Measurements from ENCODE around the gene PRICKLE3. TPM values are rescaled to one million over a fixed set of nuclear protein-coding genes. Genes with fewer than 3 reads are reported as not detected.

The PRICKLE3 gene
- total RNA-seq, 1 donor from 2014 or later: 13.5 TPM

- TF ChIP-seq, protein P1, sequence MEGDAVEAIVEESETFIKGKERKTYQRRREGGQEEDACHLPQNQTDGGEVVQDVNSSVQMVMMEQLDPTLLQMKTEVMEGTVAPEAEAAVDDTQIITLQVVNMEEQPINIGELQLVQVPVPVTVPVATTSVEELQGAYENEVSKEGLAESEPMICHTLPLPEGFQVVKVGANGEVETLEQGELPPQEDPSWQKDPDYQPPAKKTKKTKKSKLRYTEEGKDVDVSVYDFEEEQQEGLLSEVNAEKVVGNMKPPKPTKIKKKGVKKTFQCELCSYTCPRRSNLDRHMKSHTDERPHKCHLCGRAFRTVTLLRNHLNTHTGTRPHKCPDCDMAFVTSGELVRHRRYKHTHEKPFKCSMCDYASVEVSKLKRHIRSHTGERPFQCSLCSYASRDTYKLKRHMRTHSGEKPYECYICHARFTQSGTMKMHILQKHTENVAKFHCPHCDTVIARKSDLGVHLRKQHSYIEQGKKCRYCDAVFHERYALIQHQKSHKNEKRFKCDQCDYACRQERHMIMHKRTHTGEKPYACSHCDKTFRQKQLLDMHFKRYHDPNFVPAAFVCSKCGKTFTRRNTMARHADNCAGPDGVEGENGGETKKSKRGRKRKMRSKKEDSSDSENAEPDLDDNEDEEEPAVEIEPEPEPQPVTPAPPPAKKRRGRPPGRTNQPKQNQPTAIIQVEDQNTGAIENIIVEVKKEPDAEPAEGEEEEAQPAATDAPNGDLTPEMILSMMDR (IDR thresholded peaks at IDR 0.05; ENCODE audit: unreplicated experiment): no peak
- Mint-ChIP-seq H3K4me1 (peaks cover 3% of the 10 kb centered on the region), H3K27me3 (ENCODE audit: low read depth) (peaks cover 5% of the 10 kb centered on the region), H3K9me3 (peaks cover 11% of the 10 kb centered on the region), H3K4me3 (no peak overlapping the region), H3K36me3 (no peaks in the 10 kb centered on the region), H3K27ac (no peak overlapping the region)
- DNase-seq (ENCODE audit: low spot score in 2 of 2, unreplicated experiment in 2 of 2): no peak
These were observed 19.3 kb upstream of the PRICKLE3 start for GRCh38 chrX:49205443-49205842.

GRCh38 chrX:49204709-49205108, 18.5 kb upstream of the PRICKLE3 start:
- H3K4me3 Mint-ChIP-seq: no peak overlapping the region
- H3K9me3 Mint-ChIP-seq: peaks cover 11% of the 10 kb centered on the region
- no peak for DNase-seq (ENCODE audit: low spot score in 2 of 2, unreplicated experiment in 2 of 2)
- peaks cover 3% of the 10 kb centered on the region for H3K27me3 Mint-ChIP-seq (ENCODE audit: low read depth)
- TF ChIP-seq, protein P1 (IDR thresholded peaks at IDR 0.05; ENCODE audit: unreplicated experiment): no peak
- H3K36me3 Mint-ChIP-seq: no peaks in the 10 kb centered on the region
- H3K4me1 Mint-ChIP-seq: peaks cover 5% of the 10 kb centered on the region
- no peak overlapping the region for H3K27ac Mint-ChIP-seq

DNA sequence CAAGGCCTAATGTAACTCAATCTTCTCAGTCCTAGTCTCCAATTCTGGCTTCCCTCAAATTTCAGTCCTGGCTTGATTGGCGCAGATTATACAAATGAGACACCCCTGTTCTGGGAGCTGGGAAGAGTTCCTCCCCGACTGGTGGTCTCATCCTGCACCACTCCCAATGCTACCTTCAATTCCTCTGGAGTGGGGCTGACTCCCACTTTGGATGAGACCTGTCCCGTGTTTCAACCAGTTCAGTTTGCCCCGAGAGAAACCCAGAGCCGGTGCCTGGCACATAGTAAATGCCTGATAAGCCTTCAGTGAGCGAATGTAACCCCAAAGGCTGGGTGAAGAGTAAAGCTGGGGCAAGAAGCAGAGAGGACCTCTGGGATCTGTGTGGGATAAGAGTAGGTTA, 17.8 kb upstream of the PRICKLE3 start:
- Mint-ChIP-seq H3K27ac (no peak overlapping the region), H3K4me1 (peaks cover 5% of the 10 kb centered on the region), H3K36me3 (no peaks in the 10 kb centered on the region), H3K27me3 (ENCODE audit: low read depth) (peaks cover 7% of the 10 kb centered on the region), H3K9me3 (peaks cover 11% of the 10 kb centered on the region), H3K4me3 (no peak overlapping the region)
- TF ChIP-seq, protein P1 (IDR thresholded peaks at IDR 0.05; ENCODE audit: unreplicated experiment): no peak
- DNase-seq (ENCODE audit: low spot score in 2 of 2, unreplicated experiment in 2 of 2): no peak

DNA sequence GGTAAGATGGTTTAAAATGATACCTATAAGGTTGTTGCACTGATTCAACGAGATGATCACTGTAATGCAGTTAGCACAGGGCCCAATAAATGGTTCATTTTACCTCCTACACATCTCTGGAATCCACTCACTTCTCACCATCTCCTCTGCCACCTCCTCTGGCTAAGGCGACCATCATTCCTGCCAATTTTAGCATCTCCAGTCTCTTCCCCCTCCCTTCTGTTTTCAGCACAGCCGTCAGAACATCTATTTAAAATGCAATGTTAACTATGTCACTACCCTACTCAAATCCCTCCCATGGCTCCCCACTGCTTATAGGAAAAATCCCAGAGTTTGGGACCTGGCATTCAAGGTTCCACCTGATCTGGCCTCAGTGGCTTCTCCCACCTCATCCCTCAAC, 17.4 kb upstream of the PRICKLE3 start:
- peaks cover 12% of the 10 kb centered on the region for H3K27me3 Mint-ChIP-seq (ENCODE audit: low read depth)
- H3K36me3 Mint-ChIP-seq: no peaks in the 10 kb centered on the region
- TF ChIP-seq, protein P1 (IDR thresholded peaks at IDR 0.05; ENCODE audit: unreplicated experiment): no peak
- no peak for DNase-seq (ENCODE audit: low spot score in 2 of 2, unreplicated experiment in 2 of 2)
- peaks cover 5% of the 10 kb centered on the region for H3K4me1 Mint-ChIP-seq
- H3K9me3 Mint-ChIP-seq: peaks cover 11% of the 10 kb centered on the region
- no peak overlapping the region for H3K4me3 Mint-ChIP-seq
- H3K27ac Mint-ChIP-seq: no peak overlapping the region

GRCh38 chrX:49202022-49202421, 15.8 kb upstream of the PRICKLE3 start:
- no peak for DNase-seq (ENCODE audit: low spot score in 2 of 2, unreplicated experiment in 2 of 2)
- H3K27me3 Mint-ChIP-seq (ENCODE audit: low read depth): peaks cover 26% of the 10 kb centered on the region
- TF ChIP-seq, protein P1 (IDR thresholded peaks at IDR 0.05; ENCODE audit: unreplicated experiment): no peak
- peaks cover 18% of the 10 kb centered on the region for H3K9me3 Mint-ChIP-seq
- no peak overlapping the region for H3K4me3 Mint-ChIP-seq
- H3K36me3 Mint-ChIP-seq: no peaks in the 10 kb centered on the region
- H3K4me1 Mint-ChIP-seq: peaks cover 5% of the 10 kb centered on the region
- H3K27ac Mint-ChIP-seq: no peak overlapping the region

Data from mesothelial cell of epicardium (in vitro differentiated cells).